GM08714 (cell line): ENCODE measurements around the gene BEAN1.
"Not testable (repeated sequence)": the region's sequence is repeated elsewhere in the genome, so short reads cannot be mapped to it uniquely, and the experiment has no call there.

ENCODE experiments used
- H3K4me3 ChIP-seq: fragments of 200-500 bp; sonication (Bioruptor generic); 2 replicates; pipeline ENCODE4 v1.5.1; 2014; ENCODE audit warnings: mild to moderate bottlenecking, low read length, inconsistent platforms
- ZNF274 ChIP-seq: IDR thresholded peaks from 2 replicates; pipeline ENCODE4 v1.6.1; 2012; ENCODE audit warnings: mild to moderate bottlenecking, low read depth, low read length

BEAN1 gene

GRCh38 chr16:66502020-66502913 lies 75.2 kb downstream of the BEAN1 start:
- no peak overlapping the region for H3K4me3 ChIP-seq
- no peak for TF ChIP-seq ZNF274

- no peak for TF ChIP-seq ZNF274
- no peak overlapping the region for H3K4me3 ChIP-seq
These were observed 75.9 kb downstream of the BEAN1 start for GRCh38 chr16:66503030-66503429.

- H3K4me3 ChIP-seq = no peak overlapping the region
- TF ChIP-seq ZNF274 = no peak
These were observed 76.5 kb downstream of the BEAN1 start for GRCh38 chr16:66503612-66504011.

- TF ChIP-seq ZNF274 = no peak
- no peak overlapping the region for H3K4me3 ChIP-seq
These were observed 80.7 kb downstream of the BEAN1 start for GRCh38 chr16:66507731-66508239.

- TF ChIP-seq ZNF274 = no peak
These were observed 81.3 kb downstream of the BEAN1 start for GRCh38 chr16:66508248-66508913.

GRCh38 chr16:66508914-66509496 lies 81.9 kb downstream of the BEAN1 start:
- H3K4me3 ChIP-seq = no peak overlapping the region
- no peak for TF ChIP-seq ZNF274

More at GRCh38 chr16:66508248-66508913, 81.3 kb downstream of the BEAN1 start:
- H3K4me3 ChIP-seq = no peak overlapping the region

- TF ChIP-seq ZNF274 = no peak
- no peak overlapping the region for H3K4me3 ChIP-seq
These were observed 82.5 kb downstream of the BEAN1 start for GRCh38 chr16:66509576-66509975.

- H3K4me3 ChIP-seq = no peak overlapping the region
- no peak for TF ChIP-seq ZNF274
These were observed 83.2 kb downstream of the BEAN1 start for GRCh38 chr16:66510298-66510697.

GRCh38 chr16:66510711-66511601 lies 83.9 kb downstream of the BEAN1 start:
- H3K4me3 ChIP-seq = no peak overlapping the region
- no peak for TF ChIP-seq ZNF274

- H3K4me3 ChIP-seq = no peak overlapping the region
- TF ChIP-seq ZNF274 = no peak
These were observed 84.6 kb downstream of the BEAN1 start for GRCh38 chr16:66511602-66512271.

- H3K4me3 ChIP-seq = no peak overlapping the region
- no peak for TF ChIP-seq ZNF274
These were observed 85.4 kb downstream of the BEAN1 start for GRCh38 chr16:66512272-66513110.

- TF ChIP-seq ZNF274 = no peak
- no peak overlapping the region for H3K4me3 ChIP-seq
These were observed 86.1 kb downstream of the BEAN1 start for GRCh38 chr16:66513111-66513723.

GRCh38 chr16:66514391-66514790 lies 87.3 kb downstream of the BEAN1 start:
- not testable (repeated sequence) for H3K4me3 ChIP-seq

GRCh38 chr16:66514980-66515595 lies 88.0 kb downstream of the BEAN1 start:
- not testable (repeated sequence) for H3K4me3 ChIP-seq
